ENCODE data around the gene POTEE.
"Not testable (repeated sequence)": the region's sequence is repeated elsewhere in the genome, so short reads cannot be mapped to it uniquely, and the experiment has no call there.

DNA sequence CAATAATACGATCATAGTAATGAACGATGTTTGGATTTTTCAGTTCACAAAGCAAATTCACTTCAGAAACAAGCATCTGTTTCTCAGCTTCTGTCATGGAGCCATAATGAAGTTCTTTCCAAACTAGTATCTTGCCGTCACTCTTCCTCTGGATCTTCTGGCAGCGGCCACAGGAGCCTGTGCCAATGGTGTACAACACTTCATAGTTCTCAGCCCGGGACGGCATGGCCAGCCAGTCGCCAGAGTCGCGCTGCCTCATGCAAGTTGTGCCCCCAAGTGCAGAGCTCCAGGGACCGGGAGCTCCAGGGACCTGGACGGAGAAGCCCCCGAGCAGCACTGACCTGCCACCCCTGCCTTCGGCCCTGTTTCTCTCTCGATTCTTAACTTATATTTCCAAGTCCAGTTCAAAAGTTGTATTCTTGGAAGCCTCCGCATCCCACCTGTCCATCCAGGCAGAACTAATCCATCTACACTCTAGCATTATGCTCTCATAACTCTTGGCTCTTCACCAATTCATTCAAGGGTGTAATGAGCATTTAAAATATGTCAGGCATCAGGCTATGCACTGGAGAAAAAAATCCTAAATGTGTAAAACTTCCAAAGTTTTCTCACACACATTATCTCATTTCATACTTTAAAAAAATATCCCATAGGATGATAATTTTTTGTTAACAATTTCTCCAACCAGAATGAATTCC is 30.5 kb upstream of the POTEE start:
- TF ChIP-seq, protein P1, sequence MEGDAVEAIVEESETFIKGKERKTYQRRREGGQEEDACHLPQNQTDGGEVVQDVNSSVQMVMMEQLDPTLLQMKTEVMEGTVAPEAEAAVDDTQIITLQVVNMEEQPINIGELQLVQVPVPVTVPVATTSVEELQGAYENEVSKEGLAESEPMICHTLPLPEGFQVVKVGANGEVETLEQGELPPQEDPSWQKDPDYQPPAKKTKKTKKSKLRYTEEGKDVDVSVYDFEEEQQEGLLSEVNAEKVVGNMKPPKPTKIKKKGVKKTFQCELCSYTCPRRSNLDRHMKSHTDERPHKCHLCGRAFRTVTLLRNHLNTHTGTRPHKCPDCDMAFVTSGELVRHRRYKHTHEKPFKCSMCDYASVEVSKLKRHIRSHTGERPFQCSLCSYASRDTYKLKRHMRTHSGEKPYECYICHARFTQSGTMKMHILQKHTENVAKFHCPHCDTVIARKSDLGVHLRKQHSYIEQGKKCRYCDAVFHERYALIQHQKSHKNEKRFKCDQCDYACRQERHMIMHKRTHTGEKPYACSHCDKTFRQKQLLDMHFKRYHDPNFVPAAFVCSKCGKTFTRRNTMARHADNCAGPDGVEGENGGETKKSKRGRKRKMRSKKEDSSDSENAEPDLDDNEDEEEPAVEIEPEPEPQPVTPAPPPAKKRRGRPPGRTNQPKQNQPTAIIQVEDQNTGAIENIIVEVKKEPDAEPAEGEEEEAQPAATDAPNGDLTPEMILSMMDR (IDR thresholded peaks at IDR 0.05 in 8 of 11, conservative IDR thresholded peaks at IDR 0.05 in 3 of 11): not testable (repeated sequence)
- TF ChIP-seq POLR2A (IDR thresholded peaks at IDR 0.05): not testable (repeated sequence)
